K562 (cell line): ENCODE data around the gene CHAMP1. TPM values are rescaled to one million over a fixed set of nuclear protein-coding genes. Genes with fewer than 3 reads are reported as not detected.

ENCODE experiments used
- FIP1L1 ChIP-seq: fragments of 200-400 bp; formaldehyde crosslinking; IDR thresholded peaks from 2 replicates; pipeline ENCODE4 v1.6.1; 2018; ENCODE audit warnings: mild to moderate bottlenecking, low read depth, low read length; ENCODE audit not compliant: poor library complexity, severe bottlenecking
- FOXK1 ChIP-seq: sonication (generic); formaldehyde crosslinking; IDR thresholded peaks from 2 replicates; pipeline ENCODE4 v1.8.0; 2022; ENCODE audit warnings: missing genetic modification reagents, mild to moderate bottlenecking, borderline replicate concordance
- FOXP4 ChIP-seq: sonication (generic); formaldehyde crosslinking; IDR thresholded peaks from 2 replicates; pipeline ENCODE4 v1.8.0; 2022; ENCODE audit warnings: mild to moderate bottlenecking, missing genetic modification reagents, borderline replicate concordance
- MYC ChIP-seq, 2 experiments: fragments of 250-450 bp in 1 of 2; sonication (Bioruptor Pico) in 1 of 2; IDR thresholded peaks; 2 replicates each; pipeline versions ENCODE4 v1.5.1 to v1.6.1; 2012 to 2021; ENCODE audit warnings: low read depth in 2 of 2, borderline replicate concordance in 1 of 2, improper control_type of control experiment in 1 of 2, low read length in 1 of 2, mild to moderate bottlenecking in 1 of 2, moderate library complexity in 1 of 2
- NBN ChIP-seq: fragments of 450-650 bp; IDR thresholded peaks from 2 replicates; pipeline ENCODE4 v1.6.1; 2016; ENCODE audit warnings: low read depth, mild to moderate bottlenecking
- SETDB1 ChIP-seq: IDR thresholded peaks from one replicate; pipeline ENCODE4 v1.6.1; 2012; ENCODE audit warnings: low read length, control low read depth, inconsistent platforms
- TCF7L2 ChIP-seq: fragments of 150-350 bp; IDR thresholded peaks from 2 replicates; pipeline ENCODE4 v1.6.1; 2016; ENCODE audit warnings: low read depth, mild to moderate bottlenecking, low read length, moderate library complexity
- THRA ChIP-seq: fragments of 450-650 bp; IDR thresholded peaks from 2 replicates; pipeline ENCODE4 v1.6.1; 2017; ENCODE audit warnings: mild to moderate bottlenecking, moderate library complexity
- ZNF197 ChIP-seq: fragments of 200-800 bp; sonication (Bioruptor generic); IDR thresholded peaks from 2 replicates; pipeline ENCODE4 v1.6.1; 2016; ENCODE audit warnings: low read depth, missing genetic modification characterization, missing compliant biosample characterization
- ZNF280B ChIP-seq: fragments of 250-450 bp; sonication (Bioruptor Pico); IDR thresholded peaks from 2 replicates; pipeline ENCODE4 v1.5.1; 2021; ENCODE audit warnings: mild to moderate bottlenecking
- ZNF586 ChIP-seq: fragments of 450-650 bp; formaldehyde crosslinking; conservative IDR thresholded peaks from 2 replicates; pipeline ENCODE4 v1.4.0; 2020; ENCODE audit warnings: mild to moderate bottlenecking, moderate library complexity
- polyA plus RNA-seq, 8 experiments: library from polyadenylated mRNA; depleted of rRNA in 4 of 8; stranded (reverse) in 5 of 8; unstranded in 3 of 8; fragments of >200 nt; fragmentation: Nextera tagmentation in 2 of 8; fragmentation: Illumina TruSeq in 1 of 8; extraction: Ambion mirVana in 2 of 8; extraction: Trizol in 1 of 8; gene quantifications; 2 replicates each; pipeline versions ENCODE4 v1.2.1 to v1.2.3, GENCODE V29; 2011 to 2014; ENCODE audit warnings: inconsistent platforms in 1 of 8, missing spikeins in 1 of 8
- total RNA-seq, 7 experiments: library from RNA; depleted of rRNA in 6 of 7; stranded (reverse); fragments of >200 nt in 6 of 7; fragmentation: Illumina TruSeq in 2 of 7; extraction: Trizol in 2 of 7; gene quantifications; 2 replicates each; pipeline versions ENCODE4 v1.2.1 to v1.2.3, GENCODE V29; 2011 to 2021; ENCODE audit warnings: low replicate concordance in 1 of 7
- TF ChIP-seq, protein P1 (sequence below), 2 experiments: IDR thresholded peaks; 2 replicates each; pipeline ENCODE4 v1.6.1; 2011; ENCODE audit warnings: borderline replicate concordance in 1 of 2, control low read depth in 1 of 2, low read depth in 1 of 2, low read length in 1 of 2, mild to moderate bottlenecking in 1 of 2, mixed read lengths in 1 of 2, moderate library complexity in 1 of 2; ENCODE audit not compliant: insufficient read depth in 1 of 2, insufficient read length in 1 of 2, poor library complexity in 1 of 2, severe bottlenecking in 1 of 2; ENCODE audit errors: extremely low read depth in 1 of 2
- TF ChIP-seq, protein P2 (sequence below): fragments of 250-450 bp; sonication (Bioruptor Pico); IDR thresholded peaks from 2 replicates; pipeline ENCODE4 v1.5.0; 2021
- TF ChIP-seq, protein P3 (sequence below): fragments of 450-650 bp; conservative IDR thresholded peaks from 2 replicates; pipeline ENCODE4 v1.6.1; 2016; ENCODE audit warnings: missing genetic modification characterization, low read depth, mild to moderate bottlenecking, missing compliant biosample characterization, moderate library complexity

CHAMP1 gene
- total and polyA plus RNA-seq, 9 of the 15 experiments (the other 6 are each of a cell fraction or from before 2014, with no cell fraction given) = 0.70 to 40.6 (median 15.3) TPM

GRCh38 chr13:114314074-114314912, at the start of gene CHAMP1 (continued):
- TF ChIP-seq FOXP4 (0 out of 2 replicates have a peak, but pooled peaks have one; percentile 18), ZNF280B (CRISPR knock-in tag) (no peak), FOXK1 (no peak), ZNF586 (CRISPR knock-in tag) (no peak), FIP1L1 (peak; percentile 77), NBN (no peak), ZNF197 (CRISPR knock-in tag) (no peak), SETDB1 (no peak), TCF7L2 (no peak), THRA (no peak), MYC (IDR thresholded peaks at IDR 0.05; ENCODE audit: low read depth, low read length) (peak; percentile 84), MYC (CRISPR knock-in tag; IDR thresholded peaks at IDR 0.05; ENCODE audit: borderline replicate concordance, low read depth) (no peak)
- TF ChIP-seq, protein P1, sequence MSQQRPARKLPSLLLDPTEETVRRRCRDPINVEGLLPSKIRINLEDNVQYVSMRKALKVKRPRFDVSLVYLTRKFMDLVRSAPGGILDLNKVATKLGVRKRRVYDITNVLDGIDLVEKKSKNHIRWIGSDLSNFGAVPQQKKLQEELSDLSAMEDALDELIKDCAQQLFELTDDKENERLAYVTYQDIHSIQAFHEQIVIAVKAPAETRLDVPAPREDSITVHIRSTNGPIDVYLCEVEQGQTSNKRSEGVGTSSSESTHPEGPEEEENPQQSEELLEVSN (IDR thresholded peaks at IDR 0.05; ENCODE audit: borderline replicate concordance in 1 of 2, extremely low read depth in 1 of 2, insufficient read depth in 1 of 2, insufficient read length in 1 of 2, low read depth in 1 of 2, low read length in 1 of 2, poor library complexity in 1 of 2, severe bottlenecking in 1 of 2) = peak; percentile 88 to 97
- TF ChIP-seq, protein P2, sequence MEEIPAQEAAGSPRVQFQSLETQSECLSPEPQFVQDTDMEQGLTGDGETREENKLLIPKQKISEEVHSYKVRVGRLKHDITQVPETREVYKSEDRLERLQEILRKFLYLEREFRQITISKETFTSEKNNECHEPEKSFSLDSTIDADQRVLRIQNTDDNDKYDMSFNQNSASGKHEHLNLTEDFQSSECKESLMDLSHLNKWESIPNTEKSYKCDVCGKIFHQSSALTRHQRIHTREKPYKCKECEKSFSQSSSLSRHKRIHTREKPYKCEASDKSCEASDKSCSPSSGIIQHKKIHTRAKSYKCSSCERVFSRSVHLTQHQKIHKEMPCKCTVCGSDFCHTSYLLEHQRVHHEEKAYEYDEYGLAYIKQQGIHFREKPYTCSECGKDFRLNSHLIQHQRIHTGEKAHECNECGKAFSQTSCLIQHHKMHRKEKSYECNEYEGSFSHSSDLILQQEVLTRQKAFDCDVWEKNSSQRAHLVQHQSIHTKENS = no peak
- TF ChIP-seq, protein P3, sequence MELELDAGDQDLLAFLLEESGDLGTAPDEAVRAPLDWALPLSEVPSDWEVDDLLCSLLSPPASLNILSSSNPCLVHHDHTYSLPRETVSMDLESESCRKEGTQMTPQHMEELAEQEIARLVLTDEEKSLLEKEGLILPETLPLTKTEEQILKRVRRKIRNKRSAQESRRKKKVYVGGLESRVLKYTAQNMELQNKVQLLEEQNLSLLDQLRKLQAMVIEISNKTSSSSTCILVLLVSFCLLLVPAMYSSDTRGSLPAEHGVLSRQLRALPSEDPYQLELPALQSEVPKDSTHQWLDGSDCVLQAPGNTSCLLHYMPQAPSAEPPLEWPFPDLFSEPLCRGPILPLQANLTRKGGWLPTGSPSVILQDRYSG (tag) = no peak
